ENCODE measurements around the gene ADGRB3. TPM values are rescaled to one million over a fixed set of nuclear protein-coding genes. Genes with fewer than 3 reads are reported as not detected.

The ADGRB3 gene
- total RNA-seq, 1 experiment from 2014 or later: not detected

DNA sequence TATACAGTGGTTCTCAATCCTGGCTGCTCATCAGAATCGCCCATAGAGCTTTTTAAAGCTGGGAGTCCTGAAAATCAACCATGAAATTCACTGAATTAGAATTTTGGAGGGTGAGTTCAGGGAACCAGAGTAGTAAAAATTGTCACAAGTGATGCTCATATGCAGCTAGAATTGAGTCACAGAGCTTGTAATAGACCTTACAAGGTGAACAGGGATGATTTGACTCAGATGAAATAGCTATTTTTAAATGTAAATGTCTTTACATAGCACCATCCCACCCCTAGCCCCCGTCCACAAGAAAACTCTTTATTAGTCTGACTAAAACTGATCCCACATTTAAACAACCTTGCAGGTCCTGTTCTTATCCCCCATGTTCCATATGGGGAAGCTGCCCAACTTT lies 630.0 kb downstream of the ADGRB3 start:
- intact Hi-C loops (cut with micrococcal nuclease): no loop called here
- Mint-ChIP-seq H3K4me3 (ENCODE audit: unreplicated experiment) (no peak overlapping the region), H3K4me1 (ENCODE audit: insufficient read depth, unreplicated experiment) (no peaks in the 10 kb centered on the region), H3K27ac (ENCODE audit: low read depth, unreplicated experiment) (no peak overlapping the region), H3K27me3 (ENCODE audit: insufficient read depth, unreplicated experiment) (peaks cover 68% of the 10 kb centered on the region), H3K9me3 (ENCODE audit: unreplicated experiment) (no peaks in the 10 kb centered on the region), H3K36me3 (ENCODE audit: insufficient read depth, unreplicated experiment) (no peaks in the 10 kb centered on the region)
- ChIA-PET CTCF (no interaction called here), POLR2A (no interaction called here)
- DNase-seq (ENCODE audit: unreplicated experiment): no peak
- TF ChIP-seq, protein P1, sequence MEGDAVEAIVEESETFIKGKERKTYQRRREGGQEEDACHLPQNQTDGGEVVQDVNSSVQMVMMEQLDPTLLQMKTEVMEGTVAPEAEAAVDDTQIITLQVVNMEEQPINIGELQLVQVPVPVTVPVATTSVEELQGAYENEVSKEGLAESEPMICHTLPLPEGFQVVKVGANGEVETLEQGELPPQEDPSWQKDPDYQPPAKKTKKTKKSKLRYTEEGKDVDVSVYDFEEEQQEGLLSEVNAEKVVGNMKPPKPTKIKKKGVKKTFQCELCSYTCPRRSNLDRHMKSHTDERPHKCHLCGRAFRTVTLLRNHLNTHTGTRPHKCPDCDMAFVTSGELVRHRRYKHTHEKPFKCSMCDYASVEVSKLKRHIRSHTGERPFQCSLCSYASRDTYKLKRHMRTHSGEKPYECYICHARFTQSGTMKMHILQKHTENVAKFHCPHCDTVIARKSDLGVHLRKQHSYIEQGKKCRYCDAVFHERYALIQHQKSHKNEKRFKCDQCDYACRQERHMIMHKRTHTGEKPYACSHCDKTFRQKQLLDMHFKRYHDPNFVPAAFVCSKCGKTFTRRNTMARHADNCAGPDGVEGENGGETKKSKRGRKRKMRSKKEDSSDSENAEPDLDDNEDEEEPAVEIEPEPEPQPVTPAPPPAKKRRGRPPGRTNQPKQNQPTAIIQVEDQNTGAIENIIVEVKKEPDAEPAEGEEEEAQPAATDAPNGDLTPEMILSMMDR (IDR thresholded peaks at IDR 0.05; ENCODE audit: unreplicated experiment): no peak
- BruUV-seq (replicated peaks): no TSS peak

DNA sequence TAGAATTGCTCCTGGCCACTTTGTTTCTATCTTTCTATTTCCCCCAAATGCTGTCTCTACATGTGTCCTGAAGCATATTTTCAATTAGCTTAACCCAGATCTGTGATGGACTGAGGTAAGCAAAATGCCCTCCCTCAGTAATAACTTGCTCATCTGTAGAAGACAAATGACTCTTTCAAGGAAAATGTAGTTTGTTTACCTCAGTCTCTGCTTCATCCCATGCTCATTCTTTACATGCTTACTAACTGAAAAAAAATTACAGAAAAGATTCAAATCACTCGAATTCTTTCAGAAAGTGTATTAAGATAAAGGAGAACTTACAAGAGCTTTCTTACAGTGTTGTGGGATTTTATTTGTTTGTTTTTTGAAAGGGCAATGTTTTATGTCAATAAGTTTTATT lies 630.6 kb downstream of the ADGRB3 start:
- no peaks in the 10 kb centered on the region for H3K9me3 Mint-ChIP-seq (ENCODE audit: unreplicated experiment)
- intact Hi-C loops (cut with micrococcal nuclease): no loop called here
- no peaks in the 10 kb centered on the region for H3K36me3 Mint-ChIP-seq (ENCODE audit: insufficient read depth, unreplicated experiment)
- DNase-seq (ENCODE audit: unreplicated experiment): no peak
- H3K27me3 Mint-ChIP-seq (ENCODE audit: insufficient read depth, unreplicated experiment): peaks cover 68% of the 10 kb centered on the region
- ChIA-PET CTCF (no interaction called here), POLR2A (no interaction called here)
- no peak overlapping the region for H3K4me3 Mint-ChIP-seq (ENCODE audit: unreplicated experiment)
- TF ChIP-seq, protein P1 (IDR thresholded peaks at IDR 0.05; ENCODE audit: unreplicated experiment): no peak
- H3K27ac Mint-ChIP-seq (ENCODE audit: low read depth, unreplicated experiment): no peak overlapping the region
- no TSS peak for BruUV-seq (replicated peaks)
- no peaks in the 10 kb centered on the region for H3K4me1 Mint-ChIP-seq (ENCODE audit: insufficient read depth, unreplicated experiment)

DNA sequence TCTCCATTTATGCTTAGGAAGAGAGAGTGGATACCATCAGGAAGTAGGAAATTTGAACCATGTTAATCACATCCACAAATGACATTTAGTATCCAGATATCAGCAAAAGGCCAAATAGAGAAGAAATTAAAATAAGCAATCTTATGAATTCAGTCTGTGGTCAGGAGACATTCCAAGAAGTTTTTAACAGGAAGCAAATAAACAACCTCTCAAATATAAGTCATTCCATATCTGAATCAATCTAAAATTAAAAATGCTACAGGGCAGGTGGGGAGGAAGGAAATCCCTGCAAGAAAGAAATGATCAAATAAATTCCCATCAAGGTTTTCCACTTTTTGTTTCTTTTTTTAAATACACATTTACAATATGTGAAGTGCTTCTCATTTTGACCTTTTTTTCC lies 641.1 kb downstream of the ADGRB3 start:
- no peaks in the 10 kb centered on the region for H3K36me3 Mint-ChIP-seq (ENCODE audit: insufficient read depth, unreplicated experiment)
- no peak overlapping the region for H3K27ac Mint-ChIP-seq (ENCODE audit: low read depth, unreplicated experiment)
- TF ChIP-seq, protein P1 (IDR thresholded peaks at IDR 0.05; ENCODE audit: unreplicated experiment): no peak
- DNase-seq (ENCODE audit: unreplicated experiment): no peak
- H3K27me3 Mint-ChIP-seq (ENCODE audit: insufficient read depth, unreplicated experiment): peaks cover 55% of the 10 kb centered on the region
- CTCF ChIA-PET: no interaction called here
- POLR2A ChIA-PET: no interaction called here
- intact Hi-C loops (cut with micrococcal nuclease): no loop called here
- no TSS peak for BruUV-seq (replicated peaks)
- no peaks in the 10 kb centered on the region for H3K9me3 Mint-ChIP-seq (ENCODE audit: unreplicated experiment)
- no peak overlapping the region for H3K4me3 Mint-ChIP-seq (ENCODE audit: unreplicated experiment)
- no peaks in the 10 kb centered on the region for H3K4me1 Mint-ChIP-seq (ENCODE audit: insufficient read depth, unreplicated experiment)

DNA sequence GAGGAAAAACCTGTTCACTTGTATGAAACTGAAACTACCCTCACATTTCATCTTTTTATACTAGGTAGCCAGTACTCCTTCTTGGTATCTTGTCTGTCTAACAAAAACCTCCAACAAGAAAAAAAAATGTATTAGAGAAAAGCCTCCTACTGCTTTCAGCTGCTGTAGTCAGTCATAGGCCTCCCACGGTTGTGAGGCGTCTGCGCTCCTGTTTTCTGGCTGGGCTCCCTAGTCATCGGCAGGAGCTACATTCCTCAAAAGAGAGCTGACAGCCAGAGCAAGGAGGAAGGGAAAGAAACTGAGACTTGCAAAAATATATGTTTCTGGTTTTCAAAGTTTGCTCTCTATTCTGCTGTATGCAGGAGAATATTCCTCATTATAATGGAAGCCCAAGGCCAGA lies 644.7 kb downstream of the ADGRB3 start:
- H3K27me3 Mint-ChIP-seq (ENCODE audit: insufficient read depth, unreplicated experiment): peaks cover 32% of the 10 kb centered on the region
- TF ChIP-seq, protein P1 (IDR thresholded peaks at IDR 0.05; ENCODE audit: unreplicated experiment): no peak
- ChIA-PET CTCF (no interaction called here), POLR2A (no interaction called here)
- intact Hi-C loops (cut with micrococcal nuclease): no loop called here
- H3K4me3 Mint-ChIP-seq (ENCODE audit: unreplicated experiment): no peak overlapping the region
- no peaks in the 10 kb centered on the region for H3K9me3 Mint-ChIP-seq (ENCODE audit: unreplicated experiment)
- no peak for DNase-seq (ENCODE audit: unreplicated experiment)
- no TSS peak for BruUV-seq (replicated peaks)
- H3K36me3 Mint-ChIP-seq (ENCODE audit: insufficient read depth, unreplicated experiment): no peaks in the 10 kb centered on the region
- no peak overlapping the region for H3K27ac Mint-ChIP-seq (ENCODE audit: low read depth, unreplicated experiment)
- H3K4me1 Mint-ChIP-seq (ENCODE audit: insufficient read depth, unreplicated experiment): no peaks in the 10 kb centered on the region
